ENCODE data around the gene SORCS2.

SORCS2 gene

DNA sequence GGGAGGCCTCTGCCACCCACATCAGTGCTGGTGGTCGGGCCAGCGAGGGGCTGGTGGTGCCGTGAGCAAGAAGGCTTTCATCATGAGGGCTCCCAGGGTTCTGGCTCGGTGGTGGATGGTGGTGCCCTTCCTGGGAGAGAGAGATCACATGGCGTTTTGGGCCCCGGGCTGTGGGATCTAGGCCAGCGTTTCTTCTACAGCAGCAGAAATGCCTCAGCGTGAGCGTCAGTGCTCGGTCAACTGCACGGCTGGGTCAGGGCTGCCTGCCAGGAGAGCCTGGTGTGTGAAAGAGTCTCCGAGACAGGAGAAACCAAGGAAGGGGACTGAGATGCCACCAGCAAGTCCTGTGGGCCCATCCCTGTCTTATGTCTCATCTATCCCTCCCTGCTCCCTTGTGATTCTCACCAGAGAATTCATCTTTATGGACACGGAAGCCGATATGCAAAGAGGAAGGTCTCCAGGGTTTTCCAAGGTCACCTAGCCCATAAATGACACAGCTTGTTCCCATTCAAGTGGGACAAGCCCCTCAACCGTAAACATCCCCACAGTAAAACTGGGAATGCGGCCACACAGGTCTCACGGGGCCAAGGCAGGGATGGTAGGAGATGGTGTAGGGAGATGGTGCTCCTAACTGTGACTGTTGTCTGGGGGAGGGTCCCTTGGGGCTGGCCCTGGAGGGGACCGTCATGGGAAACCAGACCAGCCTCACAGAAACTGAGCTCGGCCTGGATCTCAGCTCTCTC, 99.2 kb downstream of the SORCS2 start:
- DNase-seq (ENCODE audit: low read depth) = no peak

DNA sequence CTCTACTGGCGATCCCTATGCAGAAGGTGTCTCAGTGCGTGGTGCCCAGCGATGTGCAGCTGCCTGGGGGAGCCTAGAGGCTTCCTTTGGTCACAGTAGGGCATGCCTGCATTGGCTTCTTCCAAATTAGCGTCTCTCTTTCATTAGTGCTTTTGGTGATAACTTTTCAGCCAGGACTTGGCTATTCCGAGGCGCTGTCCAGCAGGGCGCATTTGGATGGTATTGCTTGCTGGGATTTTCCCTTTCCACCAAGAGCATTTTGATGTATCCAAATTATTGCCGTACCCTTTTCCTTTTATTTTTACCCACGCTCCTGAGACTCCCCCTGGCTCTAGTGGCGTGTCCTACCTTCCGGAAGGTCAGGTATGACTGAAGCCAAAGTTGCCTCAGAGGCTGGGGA, 101.4 kb downstream of the SORCS2 start:
- DNase-seq (ENCODE audit: low read depth) = no peak

DNA sequence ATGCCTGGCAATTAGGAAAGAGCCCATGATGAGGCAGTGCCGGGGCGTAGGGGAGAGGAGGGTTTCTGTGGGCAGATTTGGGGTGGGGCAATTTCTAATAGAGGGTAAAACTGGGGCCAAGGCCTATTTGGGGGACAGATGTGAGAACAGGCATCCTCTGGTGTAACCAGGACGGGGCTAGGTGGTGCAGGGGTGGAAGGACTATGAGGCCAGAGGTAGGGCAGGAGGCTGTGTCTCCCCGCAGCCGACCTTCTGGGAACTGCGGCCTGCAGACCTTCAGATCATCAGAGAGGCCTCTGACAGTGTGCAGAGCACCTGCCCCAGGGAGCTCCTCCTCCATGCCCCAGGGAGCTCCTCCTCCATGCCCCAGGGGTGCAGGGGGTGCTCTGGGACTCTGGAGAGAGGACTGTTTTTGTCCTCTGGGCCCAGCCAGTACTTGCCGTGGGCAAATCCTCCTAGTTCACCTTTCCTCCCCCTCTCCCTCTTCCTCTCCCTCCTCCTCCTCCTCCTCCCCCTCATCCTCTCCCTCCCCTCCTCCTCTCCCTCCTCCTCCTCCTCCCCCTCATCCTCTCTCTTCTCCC, 101.9 kb downstream of the SORCS2 start:
- DNase-seq (ENCODE audit: low read depth) = no peak

DNA sequence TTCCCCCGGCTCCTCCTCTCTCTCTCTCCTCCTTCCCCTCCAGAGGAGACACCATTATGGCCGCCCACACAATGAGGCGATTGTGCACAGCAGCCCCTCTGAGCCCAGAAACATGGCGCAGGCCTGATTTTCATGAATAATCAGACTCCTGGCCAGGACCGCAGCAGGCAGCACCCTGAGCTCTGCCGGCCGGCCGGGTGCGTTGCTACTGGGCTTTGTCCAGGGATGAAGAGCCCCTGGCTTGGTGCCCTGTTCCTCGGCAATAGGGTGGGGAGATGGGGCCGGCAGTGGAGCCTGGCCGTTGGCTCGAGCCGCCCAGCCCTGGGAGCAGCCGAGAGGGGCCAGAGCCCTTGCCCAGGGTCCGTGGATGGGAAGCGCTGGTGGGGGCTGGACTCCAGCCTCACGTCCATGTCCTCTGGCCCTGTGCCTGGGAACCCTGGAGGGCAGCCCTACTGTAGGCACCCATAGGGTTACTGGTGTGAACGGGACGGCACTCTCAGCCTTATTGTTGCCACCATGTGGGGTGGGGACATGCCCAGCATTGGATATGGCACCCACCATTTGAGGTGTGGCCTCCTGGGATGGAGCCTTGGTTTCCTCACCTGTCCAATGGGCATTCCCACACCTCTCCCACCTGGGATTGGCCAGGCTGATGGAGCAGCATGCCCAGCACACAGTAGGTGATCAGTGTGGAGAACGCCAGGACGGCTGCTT, 103.0 kb downstream of the SORCS2 start:
- no peak for DNase-seq (ENCODE audit: low read depth)

DNA sequence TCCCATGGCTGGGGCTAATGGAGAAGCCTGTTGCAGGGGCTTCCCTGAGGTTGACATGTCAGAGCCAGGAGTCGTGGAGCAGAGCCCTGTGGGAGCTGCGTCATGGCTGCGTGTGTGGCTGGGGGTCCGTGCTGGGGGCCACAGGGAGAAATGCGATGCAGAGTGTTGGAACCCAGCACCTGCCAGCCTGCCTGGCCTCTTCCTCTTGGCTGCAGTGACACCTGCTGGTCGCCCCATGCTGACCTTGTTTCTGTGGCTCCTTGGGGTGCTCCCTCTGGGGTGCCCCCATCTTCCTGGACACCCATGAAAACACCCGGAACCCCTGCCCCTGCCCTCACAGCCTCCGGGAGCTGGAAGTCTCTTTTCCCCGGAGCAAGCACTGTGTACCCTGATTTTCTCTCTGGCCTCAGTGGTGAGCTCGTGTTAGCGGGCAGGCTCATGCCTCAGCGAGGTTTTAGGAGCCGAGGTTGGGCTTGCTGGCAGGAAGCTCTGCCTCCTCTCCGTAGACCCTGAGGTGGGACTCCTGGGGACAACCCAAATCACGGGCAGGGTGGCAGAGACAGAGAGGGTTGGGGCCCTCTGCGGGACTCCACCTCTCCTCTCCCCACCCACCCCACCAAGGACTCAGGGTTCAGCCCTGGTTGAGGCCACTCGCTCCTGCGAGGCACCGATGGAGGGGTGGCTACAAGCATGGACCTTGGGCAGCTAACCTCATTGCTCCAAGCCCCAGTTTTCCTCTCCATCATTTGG, 103.7 kb downstream of the SORCS2 start:
- DNase-seq (ENCODE audit: low read depth) = no peak

DNA sequence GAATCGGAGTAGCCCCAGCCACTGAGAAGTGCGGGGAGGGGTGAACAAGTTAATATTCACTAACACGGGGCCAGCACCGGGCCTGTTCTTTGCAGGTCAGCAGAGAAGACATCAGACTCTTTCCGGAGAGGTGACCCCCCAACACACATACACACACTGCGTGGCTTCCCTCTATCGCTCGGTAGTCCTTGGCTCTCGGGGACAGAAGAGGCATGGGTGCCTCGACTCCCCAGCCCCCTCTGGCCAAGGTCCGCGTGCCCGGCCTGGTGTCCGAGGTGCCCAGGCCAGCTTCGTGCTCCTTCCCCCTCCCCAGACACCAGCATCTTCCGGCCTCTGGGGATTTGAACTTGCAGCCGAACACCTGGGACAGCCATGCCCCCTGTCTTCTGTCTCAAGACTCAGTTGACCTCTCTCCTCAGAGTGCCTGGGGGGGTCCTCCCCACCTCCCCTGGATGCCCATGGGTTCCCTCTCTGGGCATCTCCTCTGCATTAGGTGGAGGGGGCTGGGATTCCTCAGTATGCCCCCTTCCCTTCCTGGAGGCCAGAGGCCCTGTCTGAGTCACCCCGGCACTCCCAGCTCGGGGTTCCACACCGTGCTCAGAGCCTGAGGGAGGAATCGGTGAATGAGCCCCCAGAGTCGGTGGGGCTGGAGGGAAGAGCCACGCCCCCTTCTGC, 104.5 kb downstream of the SORCS2 start:
- DNase-seq (ENCODE audit: low read depth) = no peak

DNA sequence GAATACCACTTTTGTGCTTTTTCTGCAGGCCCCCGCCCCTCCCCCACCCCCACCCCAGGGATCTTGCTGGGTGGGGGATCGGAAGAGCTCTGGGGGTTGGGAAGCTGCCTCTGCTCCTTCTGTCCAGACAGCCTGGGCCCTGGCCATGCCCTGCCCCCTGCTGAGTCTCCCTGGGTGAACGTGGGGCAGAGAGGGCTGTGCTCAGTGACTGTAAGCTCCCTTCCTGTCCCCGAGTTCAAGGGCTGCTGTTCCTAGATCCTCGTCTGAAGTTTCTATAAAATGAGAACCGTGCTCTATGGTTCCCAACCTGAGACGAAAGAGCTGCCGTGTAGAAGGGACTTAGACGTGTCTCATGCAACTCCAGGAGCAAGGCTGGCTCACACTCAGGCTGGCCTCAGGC, 105.0 kb downstream of the SORCS2 start:
- no peak for DNase-seq (ENCODE audit: low read depth)

DNA sequence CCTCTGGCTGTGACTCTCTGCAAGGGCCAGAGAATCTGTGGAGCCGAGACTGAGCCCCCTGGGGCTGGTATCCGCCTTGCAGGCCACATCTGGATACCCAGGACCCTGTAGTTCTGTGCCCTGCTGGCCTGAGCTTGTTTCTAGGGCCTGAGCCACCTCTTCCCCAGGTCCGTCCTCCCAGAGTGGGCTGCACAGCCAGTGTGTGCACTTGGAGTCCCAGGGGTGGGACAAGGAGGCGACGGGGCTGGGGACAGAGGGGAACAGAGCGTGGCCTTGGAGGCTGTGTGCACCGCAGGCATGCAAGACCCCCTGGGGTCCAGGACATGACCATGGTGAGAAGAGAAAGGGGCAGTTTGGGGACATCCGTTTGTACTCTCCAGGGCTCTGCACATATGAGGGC, 105.5 kb downstream of the SORCS2 start:
- no peak for DNase-seq (ENCODE audit: low read depth)

DNA sequence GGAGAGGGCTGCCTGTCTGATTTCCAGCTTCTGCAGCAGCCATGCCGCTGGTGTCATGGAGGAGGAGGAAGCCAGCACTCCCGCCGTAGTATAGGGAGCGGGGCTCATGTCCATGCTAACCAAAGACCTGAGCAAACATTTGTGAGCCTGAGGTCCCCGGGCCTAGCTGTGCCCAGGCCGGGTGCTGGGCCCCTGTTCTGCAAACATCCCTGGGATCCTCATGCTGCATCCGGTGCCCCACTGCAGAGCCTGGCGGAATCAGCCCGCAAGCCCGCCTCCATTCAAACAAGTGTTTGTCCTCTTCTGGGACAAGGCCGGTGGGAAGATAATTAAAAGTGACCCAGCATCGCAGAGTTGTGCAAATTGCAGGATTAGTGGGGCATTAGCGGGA, 106.3 kb downstream of the SORCS2 start:
- no peak for DNase-seq (ENCODE audit: low read depth)

DNA sequence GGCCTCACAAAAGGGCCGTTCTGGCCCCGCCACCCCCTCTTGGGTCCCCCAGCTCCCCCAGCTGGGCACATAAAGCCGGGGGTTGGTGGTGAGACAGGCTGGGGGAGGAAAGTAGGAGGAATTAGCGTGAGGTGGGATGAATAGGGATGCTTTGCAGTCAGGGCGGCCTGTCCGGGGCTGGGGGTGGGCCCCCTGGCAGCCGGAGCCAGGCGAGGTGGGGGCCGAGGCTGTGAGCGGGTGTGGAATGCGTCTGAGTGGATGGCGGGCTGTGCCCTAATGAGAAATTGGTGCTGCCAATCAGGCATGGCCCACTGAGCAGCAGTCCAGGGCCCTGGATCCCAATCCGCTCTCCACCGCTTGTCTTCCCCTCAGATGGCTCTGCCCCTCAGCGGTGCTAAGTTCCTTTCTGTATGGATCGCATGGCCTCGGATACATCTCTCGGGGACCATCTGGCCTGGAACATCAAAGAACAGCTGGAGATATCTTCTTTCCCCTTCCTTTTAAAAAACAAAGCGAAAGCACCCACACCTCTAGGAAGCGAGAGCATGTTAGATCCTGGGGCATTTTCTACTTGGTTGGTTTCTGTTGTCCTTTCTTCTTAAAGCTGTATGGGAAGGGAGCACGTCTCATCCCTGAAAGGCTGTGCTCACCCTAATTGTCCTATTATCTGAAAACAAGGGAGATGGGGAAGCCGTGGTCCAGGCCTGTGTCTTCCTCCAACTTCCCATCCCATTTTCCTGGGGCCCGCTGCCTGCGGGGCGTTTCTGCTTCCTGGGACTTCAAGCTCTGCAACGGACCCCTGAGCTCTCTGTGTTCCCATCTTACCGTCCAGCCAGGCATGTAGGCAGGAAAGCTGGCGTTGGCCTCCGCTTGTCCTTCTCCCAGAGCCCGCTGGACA, 106.9 kb downstream of the SORCS2 start:
- no peak for DNase-seq (ENCODE audit: low read depth)

DNA sequence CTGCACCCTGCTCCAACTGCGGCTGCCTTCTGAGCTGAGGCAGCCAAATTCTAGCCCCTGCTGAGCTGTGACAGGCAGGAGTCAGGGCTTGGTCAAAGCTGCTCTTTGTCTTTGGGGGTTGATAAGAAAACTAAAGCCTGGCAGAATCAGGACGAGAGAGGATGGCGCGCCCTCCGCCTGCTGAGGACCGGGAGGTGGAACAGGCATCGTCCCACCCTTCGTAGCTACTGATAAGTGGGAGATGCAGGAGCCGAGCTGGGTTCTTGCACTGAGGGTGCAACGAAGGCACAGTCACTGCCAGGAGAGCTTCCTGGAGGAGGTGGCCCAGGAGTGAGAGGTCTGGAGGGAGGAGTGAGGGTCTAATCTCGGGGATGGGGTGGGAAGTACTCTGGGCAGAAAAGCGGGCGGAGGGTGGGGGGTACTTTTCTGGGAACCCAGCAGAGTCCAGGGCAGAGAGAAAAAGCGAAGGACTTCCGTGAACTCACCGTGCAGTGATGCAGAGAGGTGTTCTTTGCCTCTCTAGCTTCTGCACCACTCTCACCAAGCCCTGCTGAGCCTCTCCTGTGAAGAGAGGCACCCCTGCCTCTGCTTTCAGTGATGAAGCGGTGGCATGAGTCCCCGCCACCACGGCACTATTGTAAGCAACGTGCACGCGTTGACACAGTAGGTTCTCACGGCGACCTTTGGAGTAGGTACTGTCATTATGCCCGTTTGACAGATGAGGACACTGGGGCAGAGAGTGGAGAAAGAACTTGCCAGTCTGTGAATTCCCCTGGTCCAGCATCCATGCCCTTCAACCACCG, 107.8 kb downstream of the SORCS2 start:
- no peak for DNase-seq (ENCODE audit: low read depth)

DNA sequence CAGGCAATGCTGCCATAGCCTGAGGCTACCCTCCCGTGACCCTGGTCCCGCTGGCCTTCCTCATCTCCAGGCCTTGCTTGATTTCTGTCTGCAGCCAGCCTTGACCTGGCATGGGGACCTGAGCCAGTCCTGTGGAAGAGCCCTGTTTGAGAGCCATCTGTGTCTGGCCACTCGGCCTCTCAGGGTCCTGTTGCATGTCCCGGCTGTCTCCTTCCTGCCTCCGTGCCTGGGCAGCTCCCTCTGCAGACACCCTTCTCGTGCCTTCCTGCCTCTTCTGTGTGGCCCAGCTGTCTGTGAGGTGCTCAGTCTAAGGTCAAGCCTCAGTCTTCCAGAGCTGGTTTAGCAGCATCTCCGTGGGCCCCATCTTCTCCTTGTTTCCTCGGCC, 108.4 kb downstream of the SORCS2 start:
- DNase-seq (ENCODE audit: low read depth) = no peak

DNA sequence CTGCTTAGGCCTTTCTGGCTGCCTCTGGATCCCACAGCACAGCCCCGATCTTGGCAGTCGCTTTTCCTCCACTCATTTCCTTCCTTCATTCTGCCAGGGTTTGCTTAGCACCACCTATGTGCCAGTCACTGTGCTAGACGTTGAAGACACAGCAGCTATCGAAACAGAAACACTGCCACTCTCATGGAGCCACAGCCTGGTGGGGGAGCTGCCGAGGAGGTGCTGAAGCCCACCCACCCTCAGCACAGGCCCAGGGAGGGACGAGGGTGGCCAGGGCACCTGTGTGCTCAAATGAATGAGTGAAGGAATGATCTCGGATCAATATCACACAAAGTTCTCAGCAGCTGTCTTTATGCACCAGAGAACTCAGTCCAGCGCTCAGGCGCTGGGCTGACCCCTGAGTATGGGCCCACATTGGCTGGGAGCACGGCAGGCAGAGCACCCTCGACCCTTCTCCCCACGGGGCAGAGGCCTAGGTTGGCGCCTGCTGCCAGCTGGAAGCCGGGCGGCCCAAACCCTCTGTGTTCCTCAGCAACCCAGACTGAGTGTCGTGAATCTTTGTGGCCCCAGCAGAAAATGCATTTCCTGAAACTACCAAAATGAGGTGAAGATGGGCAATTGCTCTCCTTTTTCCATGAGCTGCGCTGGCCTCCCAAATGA, 108.9 kb downstream of the SORCS2 start:
- no peak for DNase-seq (ENCODE audit: low read depth)

DNA sequence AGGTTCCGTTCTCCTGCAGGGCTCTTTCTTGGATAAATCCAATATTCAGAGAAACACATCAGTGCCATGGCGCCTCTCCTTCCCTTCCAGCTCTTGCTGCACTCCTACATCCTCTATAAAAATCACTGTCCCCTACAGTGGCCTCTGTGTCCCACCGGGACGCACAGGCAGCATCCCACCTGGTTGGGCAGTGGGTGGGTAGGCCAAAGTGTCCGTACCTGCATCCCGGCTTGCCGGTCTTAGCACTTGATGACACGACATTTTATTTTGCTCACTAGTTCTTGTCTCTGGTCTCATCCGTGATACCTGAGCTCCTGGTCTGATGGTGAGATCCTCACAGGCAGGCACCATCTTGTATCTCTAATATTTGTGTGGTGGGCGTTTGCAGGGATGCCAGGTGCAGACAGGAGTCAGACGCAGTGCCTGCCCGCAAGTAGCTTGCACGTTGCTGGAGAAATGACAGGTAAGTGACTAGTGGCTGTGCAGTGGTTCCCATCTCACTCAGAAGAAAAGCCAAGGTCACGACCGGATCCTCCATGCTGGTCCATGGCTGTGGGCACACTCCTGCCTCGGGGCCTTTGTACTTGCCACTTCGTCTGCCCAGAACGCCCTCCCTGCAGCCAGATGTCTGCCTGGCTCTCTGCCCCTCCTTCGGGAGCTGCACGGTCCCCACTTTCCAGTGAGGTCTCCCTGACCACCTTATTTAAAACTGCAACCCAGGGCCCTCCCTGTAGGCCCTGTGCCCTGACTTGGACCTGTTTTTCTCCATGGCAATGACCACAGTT, 109.7 kb downstream of the SORCS2 start:
- DNase-seq (ENCODE audit: low read depth) = no peak

DNA sequence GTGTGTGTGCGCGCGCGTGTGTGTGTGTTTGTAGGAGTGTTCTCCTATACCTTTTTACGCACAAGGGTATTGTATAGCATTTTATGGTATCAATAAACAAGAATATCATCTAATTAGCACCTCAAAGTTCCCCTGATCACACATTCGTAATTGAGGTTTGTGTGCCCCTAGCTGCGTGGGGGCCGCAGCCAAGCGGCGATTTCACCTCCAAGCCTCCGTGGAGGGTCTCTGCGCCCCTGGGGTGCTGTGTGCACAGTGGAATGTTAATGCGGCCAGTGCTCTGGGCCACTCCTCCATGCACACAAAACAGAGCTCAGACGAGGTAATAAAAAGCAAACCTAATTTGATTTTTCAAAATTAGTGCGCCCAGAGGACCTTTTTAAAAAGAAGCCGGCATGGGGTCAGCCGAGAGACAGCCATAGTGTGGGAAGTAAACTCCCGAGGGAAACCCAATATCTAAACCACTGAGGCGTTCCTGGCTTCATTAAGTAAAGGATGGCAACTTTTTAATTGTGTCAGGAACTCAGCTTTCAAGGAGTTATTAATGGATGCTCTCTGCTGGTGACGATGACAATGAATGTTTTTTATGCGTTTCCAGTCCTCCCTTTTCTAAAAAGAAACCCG, 110.6 kb downstream of the SORCS2 start:
- DNase-seq (ENCODE audit: low read depth) = no peak

DNA sequence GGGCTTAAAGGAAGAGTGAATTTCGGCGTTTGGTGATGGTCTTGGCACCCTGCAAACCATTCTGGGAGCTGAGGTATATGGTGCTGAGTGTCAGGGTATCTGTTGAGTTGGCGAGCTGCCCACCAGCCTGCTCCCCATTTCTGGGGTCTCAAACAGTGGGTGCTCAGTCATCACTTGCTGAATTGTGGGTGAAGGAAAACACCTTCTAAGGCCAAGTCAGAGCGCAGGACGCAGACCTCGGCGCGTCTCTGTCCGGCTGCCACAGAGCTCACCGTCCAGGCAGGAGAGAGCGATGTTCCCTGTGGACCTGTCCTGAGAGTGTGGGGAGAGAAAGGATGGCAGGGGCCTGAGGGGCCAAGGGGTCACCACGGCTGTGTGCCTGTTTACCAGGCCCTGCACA, 111.2 kb downstream of the SORCS2 start:
- no peak for DNase-seq (ENCODE audit: low read depth)

DNA sequence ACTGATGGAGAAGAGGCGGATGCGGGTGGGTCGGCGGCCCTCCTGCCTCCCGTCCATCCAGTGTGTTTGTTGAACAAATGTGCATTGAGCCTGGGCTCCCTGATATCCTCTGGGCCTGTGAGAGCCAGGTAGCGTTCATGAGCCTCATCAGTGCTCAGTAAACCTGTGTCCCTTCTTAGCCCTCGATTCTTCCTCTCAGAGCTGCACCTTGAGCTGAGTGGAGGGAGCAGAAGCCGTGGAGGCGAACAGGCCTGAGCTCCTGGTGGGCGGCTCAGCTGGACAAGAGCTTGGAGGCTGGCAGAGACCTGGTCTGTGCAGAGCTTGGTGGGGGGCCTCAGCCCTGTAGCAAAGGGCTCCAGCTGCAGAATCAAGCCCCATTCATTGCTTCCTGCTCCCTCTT, 112.1 kb downstream of the SORCS2 start:
- no peak for DNase-seq (ENCODE audit: low read depth)
